A549 (cell line): ENCODE measurements around the gene MARCHF7.

ENCODE experiments used
- CBX8 ChIP-seq: fragments of 200-600 bp; sonication (generic); IDR thresholded peaks from 2 replicates; pipeline ENCODE4 v1.6.1; 2016
- ESRRA ChIP-seq: fragments of 150-350 bp; IDR thresholded peaks from 2 replicates; pipeline ENCODE4 v1.6.1; 2014; ENCODE audit warnings: mild to moderate bottlenecking, low read length, borderline replicate concordance
- KDM5A ChIP-seq: fragments of 200-600 bp; sonication (generic); IDR thresholded peaks from 2 replicates; pipeline ENCODE4 v1.6.1; 2016; ENCODE audit warnings: antibody characterized with exemption, mild to moderate bottlenecking
- POLR2A ChIP-seq: IDR thresholded peaks from 2 replicates; pipeline ENCODE4 v1.6.1; 2012; ENCODE audit warnings: mild to moderate bottlenecking, low read length
- RARB ChIP-seq: fragments of 250-450 bp; sonication (Bioruptor Pico); IDR thresholded peaks from 2 replicates; pipeline ENCODE4 v1.8.0; 2021; ENCODE audit warnings: mild to moderate bottlenecking, moderate library complexity
- RCOR1 ChIP-seq: fragments of 150-350 bp; IDR thresholded peaks from 2 replicates; pipeline ENCODE4 v1.6.1; 2014; ENCODE audit warnings: antibody characterized with exemption, low read length, low read depth
- ZSCAN20 ChIP-seq: fragments of 250-450 bp; sonication (Bioruptor Pico); IDR thresholded peaks from 2 replicates; pipeline ENCODE4 v1.8.0; 2022; ENCODE audit warnings: mild to moderate bottlenecking, moderate library complexity
- TF ChIP-seq, protein P1 (sequence below): fragments of >200 bp; sonication (Bioruptor Twin); formaldehyde crosslinking; IDR thresholded peaks from 3 replicates; pipeline ENCODE4 v1.5.1; 2016
- TF ChIP-seq, protein P2 (sequence below): fragments of 200-600 bp; sonication (generic); IDR thresholded peaks from 2 replicates; pipeline ENCODE4 v1.6.1; 2016; ENCODE audit warnings: antibody characterized with exemption, mild to moderate bottlenecking, moderate library complexity

GRCh38 chr2:159711562-159712142 is 654 bp upstream of the MARCHF7 start:
- TF ChIP-seq, protein P1, sequence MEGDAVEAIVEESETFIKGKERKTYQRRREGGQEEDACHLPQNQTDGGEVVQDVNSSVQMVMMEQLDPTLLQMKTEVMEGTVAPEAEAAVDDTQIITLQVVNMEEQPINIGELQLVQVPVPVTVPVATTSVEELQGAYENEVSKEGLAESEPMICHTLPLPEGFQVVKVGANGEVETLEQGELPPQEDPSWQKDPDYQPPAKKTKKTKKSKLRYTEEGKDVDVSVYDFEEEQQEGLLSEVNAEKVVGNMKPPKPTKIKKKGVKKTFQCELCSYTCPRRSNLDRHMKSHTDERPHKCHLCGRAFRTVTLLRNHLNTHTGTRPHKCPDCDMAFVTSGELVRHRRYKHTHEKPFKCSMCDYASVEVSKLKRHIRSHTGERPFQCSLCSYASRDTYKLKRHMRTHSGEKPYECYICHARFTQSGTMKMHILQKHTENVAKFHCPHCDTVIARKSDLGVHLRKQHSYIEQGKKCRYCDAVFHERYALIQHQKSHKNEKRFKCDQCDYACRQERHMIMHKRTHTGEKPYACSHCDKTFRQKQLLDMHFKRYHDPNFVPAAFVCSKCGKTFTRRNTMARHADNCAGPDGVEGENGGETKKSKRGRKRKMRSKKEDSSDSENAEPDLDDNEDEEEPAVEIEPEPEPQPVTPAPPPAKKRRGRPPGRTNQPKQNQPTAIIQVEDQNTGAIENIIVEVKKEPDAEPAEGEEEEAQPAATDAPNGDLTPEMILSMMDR = no peak
- TF ChIP-seq POLR2A (no peak), ESRRA (no peak), CBX8 (no peak), RARB (CRISPR knock-in tag) (no peak), RCOR1 (no peak), ZSCAN20 (CRISPR knock-in tag) (no peak), KDM5A (no peak)
- TF ChIP-seq, protein P2, sequence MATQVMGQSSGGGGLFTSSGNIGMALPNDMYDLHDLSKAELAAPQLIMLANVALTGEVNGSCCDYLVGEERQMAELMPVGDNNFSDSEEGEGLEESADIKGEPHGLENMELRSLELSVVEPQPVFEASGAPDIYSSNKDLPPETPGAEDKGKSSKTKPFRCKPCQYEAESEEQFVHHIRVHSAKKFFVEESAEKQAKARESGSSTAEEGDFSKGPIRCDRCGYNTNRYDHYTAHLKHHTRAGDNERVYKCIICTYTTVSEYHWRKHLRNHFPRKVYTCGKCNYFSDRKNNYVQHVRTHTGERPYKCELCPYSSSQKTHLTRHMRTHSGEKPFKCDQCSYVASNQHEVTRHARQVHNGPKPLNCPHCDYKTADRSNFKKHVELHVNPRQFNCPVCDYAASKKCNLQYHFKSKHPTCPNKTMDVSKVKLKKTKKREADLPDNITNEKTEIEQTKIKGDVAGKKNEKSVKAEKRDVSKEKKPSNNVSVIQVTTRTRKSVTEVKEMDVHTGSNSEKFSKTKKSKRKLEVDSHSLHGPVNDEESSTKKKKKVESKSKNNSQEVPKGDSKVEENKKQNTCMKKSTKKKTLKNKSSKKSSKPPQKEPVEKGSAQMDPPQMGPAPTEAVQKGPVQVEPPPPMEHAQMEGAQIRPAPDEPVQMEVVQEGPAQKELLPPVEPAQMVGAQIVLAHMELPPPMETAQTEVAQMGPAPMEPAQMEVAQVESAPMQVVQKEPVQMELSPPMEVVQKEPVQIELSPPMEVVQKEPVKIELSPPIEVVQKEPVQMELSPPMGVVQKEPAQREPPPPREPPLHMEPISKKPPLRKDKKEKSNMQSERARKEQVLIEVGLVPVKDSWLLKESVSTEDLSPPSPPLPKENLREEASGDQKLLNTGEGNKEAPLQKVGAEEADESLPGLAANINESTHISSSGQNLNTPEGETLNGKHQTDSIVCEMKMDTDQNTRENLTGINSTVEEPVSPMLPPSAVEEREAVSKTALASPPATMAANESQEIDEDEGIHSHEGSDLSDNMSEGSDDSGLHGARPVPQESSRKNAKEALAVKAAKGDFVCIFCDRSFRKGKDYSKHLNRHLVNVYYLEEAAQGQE = no peak
